Glutamatergic neuron (in vitro differentiated cells): ENCODE measurements around the gene RNASE8. TPM values are rescaled to one million over a fixed set of nuclear protein-coding genes. Genes with fewer than 3 reads are reported as not detected.
A peak's percentile ranks its signal among the peaks of the same experiment; 100 is the strongest.

Experiments used
- DNase-seq: peaks from one replicate; pipeline ENCODE4 v3.0.0; 2022
- H3K27ac Mint-ChIP-seq: one replicate; pipeline ENCODE4 v1.8.0; 2020; ENCODE audit warnings: mild to moderate bottlenecking, mixed read lengths, inconsistent platforms; ENCODE audit not compliant: unreplicated experiment
- H3K27me3 Mint-ChIP-seq: one replicate; pipeline ENCODE4 v1.8.0; 2020; ENCODE audit warnings: mild to moderate bottlenecking, moderate library complexity, mixed read lengths, inconsistent platforms; ENCODE audit not compliant: unreplicated experiment
- H3K36me3 Mint-ChIP-seq: one replicate; pipeline ENCODE4 v1.8.0; 2020; ENCODE audit warnings: mild to moderate bottlenecking, mixed read lengths, inconsistent platforms; ENCODE audit not compliant: unreplicated experiment
- H3K4me1 Mint-ChIP-seq: one replicate; pipeline ENCODE4 v1.8.0; 2020; ENCODE audit warnings: mild to moderate bottlenecking, low read depth, mixed read lengths, inconsistent platforms; ENCODE audit not compliant: unreplicated experiment
- H3K4me3 Mint-ChIP-seq: one replicate; pipeline ENCODE4 v1.8.0; 2020; ENCODE audit warnings: mild to moderate bottlenecking, mixed read lengths, inconsistent platforms; ENCODE audit not compliant: unreplicated experiment
- H3K9me3 Mint-ChIP-seq: one replicate; pipeline ENCODE4 v1.8.0; 2020; ENCODE audit warnings: mild to moderate bottlenecking, moderate library complexity, mixed read lengths, inconsistent platforms; ENCODE audit not compliant: unreplicated experiment
- microRNA-seq: library from miRNA; unstranded; fragments of <30 nt; microRNA quantifications from one replicate; pipeline ENCODE4, GENCODE V29; 2020; ENCODE audit not compliant: unreplicated experiment
- total RNA-seq: library from RNA; stranded (reverse); fragmentation: NEBNext Ultra II Directional; extraction: Animal tissue kit (Norgen Biotek cat#: 25700); gene quantifications from one replicate; pipeline ENCODE4 v1.2.1, GENCODE V29; 2021; ENCODE audit not compliant: unreplicated experiment
- TF ChIP-seq, protein P1 (sequence below): fragments of 200-600 bp; sonication (generic); IDR thresholded peaks from one replicate; pipeline ENCODE4 v1.5.0; 2021; ENCODE audit not compliant: partially characterized antibody, unreplicated experiment

RNASE8 gene
- total RNA-seq, 1 donor from 2014 or later, result not detected

DNA sequence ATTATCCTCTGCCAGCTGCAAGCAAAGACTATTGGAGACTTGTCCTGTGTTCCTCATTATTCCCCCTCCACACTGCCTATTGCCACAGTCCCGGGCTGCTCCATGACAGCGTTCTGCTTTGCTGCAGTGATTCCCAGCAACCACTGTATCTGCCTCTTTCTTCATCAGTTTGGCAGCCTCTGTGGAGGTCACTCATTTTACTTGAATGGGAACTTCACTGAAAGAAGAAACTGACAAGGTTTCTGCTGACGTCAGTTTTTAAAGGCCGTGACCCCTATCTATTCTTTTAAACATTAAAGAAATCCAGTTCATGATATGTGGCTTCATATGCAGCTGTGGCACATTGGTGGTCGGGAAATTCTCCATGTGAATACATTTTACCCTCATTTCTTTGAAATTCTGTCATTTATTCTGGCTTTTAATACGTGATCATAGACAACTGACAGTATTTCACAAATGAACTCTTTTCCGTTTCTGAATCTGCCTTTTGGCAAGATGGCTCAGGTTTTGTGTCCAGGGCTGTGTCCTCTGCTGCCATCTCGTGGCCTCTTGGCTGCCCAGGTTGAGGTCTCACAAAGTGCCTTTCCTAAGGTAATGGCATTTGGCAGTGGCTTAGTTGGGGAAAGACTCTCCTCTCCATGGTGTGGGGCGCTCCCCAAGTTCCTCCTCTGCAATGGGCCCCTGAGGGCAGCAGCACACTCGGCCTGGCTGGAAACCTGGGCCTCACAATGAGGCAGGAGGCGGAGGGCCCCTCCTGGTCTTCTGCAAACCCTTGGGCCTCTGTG lies 49.1 kb downstream of the RNASE8 start:
- TF ChIP-seq, protein P1, sequence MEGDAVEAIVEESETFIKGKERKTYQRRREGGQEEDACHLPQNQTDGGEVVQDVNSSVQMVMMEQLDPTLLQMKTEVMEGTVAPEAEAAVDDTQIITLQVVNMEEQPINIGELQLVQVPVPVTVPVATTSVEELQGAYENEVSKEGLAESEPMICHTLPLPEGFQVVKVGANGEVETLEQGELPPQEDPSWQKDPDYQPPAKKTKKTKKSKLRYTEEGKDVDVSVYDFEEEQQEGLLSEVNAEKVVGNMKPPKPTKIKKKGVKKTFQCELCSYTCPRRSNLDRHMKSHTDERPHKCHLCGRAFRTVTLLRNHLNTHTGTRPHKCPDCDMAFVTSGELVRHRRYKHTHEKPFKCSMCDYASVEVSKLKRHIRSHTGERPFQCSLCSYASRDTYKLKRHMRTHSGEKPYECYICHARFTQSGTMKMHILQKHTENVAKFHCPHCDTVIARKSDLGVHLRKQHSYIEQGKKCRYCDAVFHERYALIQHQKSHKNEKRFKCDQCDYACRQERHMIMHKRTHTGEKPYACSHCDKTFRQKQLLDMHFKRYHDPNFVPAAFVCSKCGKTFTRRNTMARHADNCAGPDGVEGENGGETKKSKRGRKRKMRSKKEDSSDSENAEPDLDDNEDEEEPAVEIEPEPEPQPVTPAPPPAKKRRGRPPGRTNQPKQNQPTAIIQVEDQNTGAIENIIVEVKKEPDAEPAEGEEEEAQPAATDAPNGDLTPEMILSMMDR, result peak; percentile 79
- H3K4me3 Mint-ChIP-seq, result peak overlapping the region; percentile 72
- peaks cover 2% of the 10 kb centered on the region for H3K27me3 Mint-ChIP-seq
- peaks cover 5% of the 10 kb centered on the region for H3K9me3 Mint-ChIP-seq
- H3K36me3 Mint-ChIP-seq, result no peaks in the 10 kb centered on the region
- H3K4me1 Mint-ChIP-seq, result peaks cover 29% of the 10 kb centered on the region
- DNase-seq, result peak; percentile 87
- peak overlapping the region; percentile 95 for H3K27ac Mint-ChIP-seq

DNA sequence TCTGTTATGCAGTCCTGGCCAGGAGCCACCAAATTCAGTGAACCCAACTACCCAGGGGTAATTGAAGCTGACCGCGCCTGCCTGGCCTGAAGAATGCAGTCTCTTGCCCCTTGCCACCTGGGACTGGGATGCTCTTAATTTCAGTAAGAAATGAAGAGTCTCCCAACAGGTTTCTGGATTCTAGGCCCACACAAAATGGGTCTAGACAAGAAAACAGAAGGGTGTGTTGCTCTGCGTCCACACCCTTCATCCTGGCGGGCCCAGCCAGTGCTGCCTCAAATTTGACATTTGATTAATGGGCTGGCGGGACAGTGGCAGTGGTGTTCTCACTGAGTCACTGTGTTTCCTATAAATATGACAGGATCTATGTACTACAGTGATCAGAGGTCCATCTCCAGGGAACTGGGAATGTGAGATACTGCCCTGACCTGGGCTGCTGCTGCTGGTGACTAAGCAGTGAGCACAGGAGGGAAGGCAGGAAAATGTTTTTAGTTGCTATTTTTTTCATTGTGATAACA lies 49.7 kb downstream of the RNASE8 start:
- H3K4me3 Mint-ChIP-seq, result peak overlapping the region; percentile 72
- peaks cover 29% of the 10 kb centered on the region for H3K4me1 Mint-ChIP-seq
- DNase-seq, result no peak
- TF ChIP-seq, protein P1, result no peak
- H3K36me3 Mint-ChIP-seq, result no peaks in the 10 kb centered on the region
- peaks cover 5% of the 10 kb centered on the region for H3K9me3 Mint-ChIP-seq
- peaks cover 2% of the 10 kb centered on the region for H3K27me3 Mint-ChIP-seq
- peak overlapping the region; percentile 95 for H3K27ac Mint-ChIP-seq

Small RNAs within 50 kb of the gene (microRNA-seq; reads per million reads assigned to microRNA genes)
- not detected for gene MIR6717

Other genes starting within 250 kb of the RNASE8 start
- gene RNASE3, start 166.4 kb upstream of the RNASE8 start, total RNA-seq, result not detected
- not detected for gene RNASE2, start 102.3 kb upstream of the RNASE8 start, total RNA-seq
- gene METTL17, start 67.8 kb upstream of the RNASE8 start, total RNA-seq, result 81.5 TPM
- gene SLC39A2, start 58.5 kb upstream of the RNASE8 start, total RNA-seq, result not detected
- gene NDRG2, start 32.8 kb upstream of the RNASE8 start, total RNA-seq, result 33.1 TPM
- not detected for gene TPPP2, start 27.6 kb upstream of the RNASE8 start, total RNA-seq
- not detected for gene RNASE13, start 23.0 kb upstream of the RNASE8 start, total RNA-seq
- not detected for gene RNASE7, start 15.5 kb upstream of the RNASE8 start, total RNA-seq
- gene ARHGEF40, start 12.5 kb downstream of the RNASE8 start, total RNA-seq, result 42.4 TPM
- gene ZNF219, start 40.8 kb downstream of the RNASE8 start, total RNA-seq, result 103 TPM
- 0.64 TPM for gene TMEM253, start 43.2 kb downstream of the RNASE8 start, total RNA-seq
- gene OR5AU1, start 98.2 kb downstream of the RNASE8 start, total RNA-seq, result not detected
- gene HNRNPC, start 211.6 kb downstream of the RNASE8 start, total RNA-seq, result 514 TPM
- not detected for gene RPGRIP1, start 222.3 kb downstream of the RNASE8 start, total RNA-seq